SK-N-SH treated with all-trans-retinoic acid at 6 μM for 48 hours (cell line): Measurements from ENCODE around the gene ACP4.

Experiments
- ATAC-seq: fragments of 200-7000 bp; cut with Tn5 transposase; 3 replicates; pipeline ENCODE4 v1.9.1; 2020; ENCODE audit warnings: mild to moderate bottlenecking, moderate library complexity
- ARNTL ChIP-seq: fragments of 450-650 bp; formaldehyde crosslinking; IDR thresholded peaks from 2 replicates; pipeline ENCODE4 v1.5.0; 2020; ENCODE audit warnings: low read depth, mild to moderate bottlenecking, moderate library complexity, borderline replicate concordance
- CREB5 ChIP-seq: fragments of 250-450 bp; sonication (Bioruptor Pico); IDR thresholded peaks from 2 replicates; pipeline ENCODE4 v1.5.1; 2020; ENCODE audit warnings: low read depth, mild to moderate bottlenecking, moderate library complexity
- CSRNP3 ChIP-seq: fragments of 250-450 bp; sonication (Bioruptor Pico); IDR thresholded peaks from 2 replicates; pipeline ENCODE4 v1.5.1; 2021; ENCODE audit warnings: mild to moderate bottlenecking, moderate library complexity
- ESRRG ChIP-seq: fragments of 250-450 bp; sonication (Bioruptor Pico); IDR thresholded peaks from 2 replicates; pipeline ENCODE4 v1.6.1; 2021; ENCODE audit warnings: mild to moderate bottlenecking
- GLIS3 ChIP-seq: fragments of 250-450 bp; sonication (Bioruptor Pico); IDR thresholded peaks from 2 replicates; pipeline ENCODE4 v1.5.0; 2020; ENCODE audit warnings: mild to moderate bottlenecking, moderate library complexity
- ISL1 ChIP-seq: fragments of 250-450 bp; sonication (Bioruptor Pico); IDR thresholded peaks from 2 replicates; pipeline ENCODE4 v2.1.2; 2022; ENCODE audit warnings: mild to moderate bottlenecking, moderate library complexity
- OSR1 ChIP-seq: fragments of 250-450 bp; sonication (Bioruptor Pico); IDR thresholded peaks from 2 replicates; pipeline ENCODE4 v1.8.0; 2022; ENCODE audit warnings: moderate library complexity, mild to moderate bottlenecking, inconsistent platforms
- PATZ1 ChIP-seq: fragments of 250-450 bp; sonication (Bioruptor Pico); IDR thresholded peaks from 2 replicates; pipeline ENCODE4 v1.8.0; 2020; ENCODE audit warnings: mild to moderate bottlenecking, moderate library complexity, borderline replicate concordance
- POU6F1 ChIP-seq: fragments of 250-450 bp; sonication (Bioruptor Pico); IDR thresholded peaks from 2 replicates; pipeline ENCODE4 v1.8.0; 2021; ENCODE audit warnings: low read depth, mild to moderate bottlenecking, moderate library complexity, borderline replicate concordance
- PPARA ChIP-seq: fragments of 250-450 bp; sonication (Bioruptor Pico); IDR thresholded peaks from 2 replicates; pipeline ENCODE4 v1.5.0; 2020; ENCODE audit warnings: mild to moderate bottlenecking, borderline replicate concordance
- RARB ChIP-seq: fragments of 250-450 bp; sonication (Bioruptor Pico); IDR thresholded peaks from 2 replicates; pipeline ENCODE4 v1.8.0; 2021; ENCODE audit warnings: mild to moderate bottlenecking, moderate library complexity
- SNAI2 ChIP-seq: fragments of 250-450 bp; sonication (Bioruptor Pico); IDR thresholded peaks from 2 replicates; pipeline ENCODE4 v1.5.0; 2020; ENCODE audit warnings: mild to moderate bottlenecking, moderate library complexity
- TCF4 ChIP-seq: fragments of 250-450 bp; sonication (Bioruptor Pico); IDR thresholded peaks from 2 replicates; pipeline ENCODE4 v1.8.0; 2021; ENCODE audit warnings: mild to moderate bottlenecking, moderate library complexity, borderline replicate concordance
- TOX ChIP-seq: fragments of 250-450 bp; sonication (Bioruptor Pico); IDR thresholded peaks from 2 replicates; pipeline ENCODE4 v1.8.0; 2021; ENCODE audit warnings: mild to moderate bottlenecking, moderate library complexity, borderline replicate concordance
- TSHZ2 ChIP-seq: fragments of 250-450 bp; sonication (Bioruptor Pico); IDR thresholded peaks from 2 replicates; pipeline ENCODE4 v1.5.0; 2020; ENCODE audit warnings: mild to moderate bottlenecking, moderate library complexity
- ZC3H10 ChIP-seq: fragments of 250-450 bp; sonication (Bioruptor Pico); IDR thresholded peaks from 2 replicates; pipeline ENCODE4 v1.5.1; 2021; ENCODE audit warnings: mild to moderate bottlenecking, moderate library complexity
- ZFP3 ChIP-seq: fragments of 250-450 bp; sonication (Bioruptor Pico); IDR thresholded peaks from 2 replicates; pipeline ENCODE4 v1.5.0; 2020; ENCODE audit warnings: mild to moderate bottlenecking, moderate library complexity
- ZFP30 ChIP-seq: fragments of 450-650 bp; formaldehyde crosslinking; IDR thresholded peaks from 2 replicates; pipeline ENCODE4 v1.5.0; 2022; ENCODE audit warnings: mild to moderate bottlenecking, moderate library complexity
- ZNF565 ChIP-seq: fragments of 450-650 bp; formaldehyde crosslinking; conservative IDR thresholded peaks from 2 replicates; pipeline ENCODE4 v1.5.0; 2020; ENCODE audit warnings: low read depth, mild to moderate bottlenecking, moderate library complexity
- ZNF70 ChIP-seq: fragments of 450-650 bp; formaldehyde crosslinking; IDR thresholded peaks from 2 replicates; pipeline ENCODE4 v1.5.0; 2020; ENCODE audit warnings: mild to moderate bottlenecking, moderate library complexity

ACP4 gene

GRCh38 chr19:50820549-50821247 is 30.5 kb downstream of the ACP4 start:
- no peak for TF ChIP-seq ZFP3
- no peak for TF ChIP-seq CSRNP3 (CRISPR knock-in tag)
- no peak for TF ChIP-seq ZNF70 (CRISPR knock-in tag)
- TF ChIP-seq ESRRG: no peak
- no peak for TF ChIP-seq TOX (CRISPR knock-in tag)
- no peak for TF ChIP-seq ZC3H10 (CRISPR knock-in tag)
- TF ChIP-seq OSR1 (CRISPR knock-in tag): no peak
- TF ChIP-seq RARB (CRISPR knock-in tag): no peak
- no peak for TF ChIP-seq PPARA (CRISPR knock-in tag)
- no peak for TF ChIP-seq TCF4 (CRISPR knock-in tag)
- no peak for TF ChIP-seq GLIS3 (CRISPR knock-in tag)
- TF ChIP-seq SNAI2 (CRISPR knock-in tag): no peak
- no peak for TF ChIP-seq ARNTL (CRISPR knock-in tag)
- no peak for TF ChIP-seq TSHZ2 (CRISPR knock-in tag)
- TF ChIP-seq ZFP30: no peak
- no peak for TF ChIP-seq CREB5
- no peak for TF ChIP-seq ZNF565
- no peak for ATAC-seq

- no peak for ATAC-seq
- TF ChIP-seq GLIS3 (CRISPR knock-in tag): no peak
- no peak for TF ChIP-seq ZNF565
- no peak for TF ChIP-seq PPARA (CRISPR knock-in tag)
- TF ChIP-seq PATZ1 (CRISPR knock-in tag): no peak
- TF ChIP-seq RARB (CRISPR knock-in tag): no peak
- TF ChIP-seq ZNF70 (CRISPR knock-in tag): no peak
- no peak for TF ChIP-seq TCF4 (CRISPR knock-in tag)
- TF ChIP-seq ZC3H10 (CRISPR knock-in tag): no peak
- no peak for TF ChIP-seq CREB5
Observed at GRCh38 chr19:50821248-50821612, 31.0 kb downstream of the ACP4 start.

GRCh38 chr19:50821622-50822021 is 31.4 kb downstream of the ACP4 start:
- TF ChIP-seq SNAI2 (CRISPR knock-in tag) (no peak), POU6F1 (CRISPR knock-in tag) (no peak), ISL1 (CRISPR knock-in tag) (no peak), GLIS3 (CRISPR knock-in tag) (no peak), CREB5 (no peak), CSRNP3 (CRISPR knock-in tag) (no peak), PPARA (CRISPR knock-in tag) (no peak)
- TF ChIP-seq, all 23 proteins: peak for 0
- ATAC-seq: no peak
